Panc1 (cell line): ENCODE measurements around the gene MPI.

Experiments used
- CTCF ChIP-seq: fragments of 450-650 bp; IDR thresholded peaks from 2 replicates; pipeline ENCODE4 v1.5.1; 2017; ENCODE audit warnings: mild to moderate bottlenecking
- POLR2AphosphoS5 ChIP-seq: IDR thresholded peaks from 2 replicates; pipeline ENCODE4 v1.6.1; 2012; ENCODE audit warnings: mild to moderate bottlenecking, low read depth, low read length, moderate library complexity
- REST ChIP-seq, 2 experiments: IDR thresholded peaks; 2 replicates each; pipeline ENCODE4 v1.6.1; 2011 to 2012; ENCODE audit warnings: low read depth in 2 of 2, control low read depth in 1 of 2, low read length in 1 of 2, mild to moderate bottlenecking in 1 of 2, moderate library complexity in 1 of 2; ENCODE audit not compliant: insufficient read depth in 1 of 2
- SIN3A ChIP-seq: IDR thresholded peaks from 2 replicates; pipeline ENCODE4 v1.6.1; 2012; ENCODE audit warnings: low read depth, mild to moderate bottlenecking, low read length, moderate library complexity, borderline replicate concordance; ENCODE audit not compliant: insufficient read depth

DNA sequence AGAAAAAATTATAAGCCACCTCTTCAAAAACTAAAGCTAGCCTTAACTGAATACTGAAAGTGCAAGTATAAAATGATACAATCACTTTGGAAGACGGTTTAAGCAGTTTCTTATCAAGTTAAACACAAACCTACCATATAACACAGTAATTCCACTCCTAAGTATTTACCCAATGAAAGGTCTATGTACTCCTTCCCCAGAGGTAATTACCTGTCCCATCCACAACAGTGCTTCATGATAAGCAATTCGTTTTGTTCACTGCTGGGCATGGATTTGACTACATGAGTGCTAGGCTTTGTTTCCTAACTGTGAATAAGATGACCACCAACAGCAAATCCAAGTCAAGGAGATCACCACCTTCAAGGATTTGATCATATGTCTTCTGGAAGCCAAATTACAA, 43.7 kb downstream of the MPI start:
- no peak for TF ChIP-seq REST (IDR thresholded peaks at IDR 0.05; ENCODE audit: insufficient read depth in 1 of 2, low read depth in 2 of 2, low read length in 1 of 2)
- TF ChIP-seq CTCF: no peak
- no peak for TF ChIP-seq POLR2AphosphoS5
- no peak for TF ChIP-seq SIN3A
